ENCODE data around the gene GEN1.
"Not testable (repeated sequence)": the region's sequence is repeated elsewhere in the genome, so short reads cannot be mapped to it uniquely, and the experiment has no call there.

The GEN1 gene

GRCh38 chr2:17821080-17821479 lies 67.1 kb downstream of the GEN1 start:
- TF ChIP-seq, protein P1, sequence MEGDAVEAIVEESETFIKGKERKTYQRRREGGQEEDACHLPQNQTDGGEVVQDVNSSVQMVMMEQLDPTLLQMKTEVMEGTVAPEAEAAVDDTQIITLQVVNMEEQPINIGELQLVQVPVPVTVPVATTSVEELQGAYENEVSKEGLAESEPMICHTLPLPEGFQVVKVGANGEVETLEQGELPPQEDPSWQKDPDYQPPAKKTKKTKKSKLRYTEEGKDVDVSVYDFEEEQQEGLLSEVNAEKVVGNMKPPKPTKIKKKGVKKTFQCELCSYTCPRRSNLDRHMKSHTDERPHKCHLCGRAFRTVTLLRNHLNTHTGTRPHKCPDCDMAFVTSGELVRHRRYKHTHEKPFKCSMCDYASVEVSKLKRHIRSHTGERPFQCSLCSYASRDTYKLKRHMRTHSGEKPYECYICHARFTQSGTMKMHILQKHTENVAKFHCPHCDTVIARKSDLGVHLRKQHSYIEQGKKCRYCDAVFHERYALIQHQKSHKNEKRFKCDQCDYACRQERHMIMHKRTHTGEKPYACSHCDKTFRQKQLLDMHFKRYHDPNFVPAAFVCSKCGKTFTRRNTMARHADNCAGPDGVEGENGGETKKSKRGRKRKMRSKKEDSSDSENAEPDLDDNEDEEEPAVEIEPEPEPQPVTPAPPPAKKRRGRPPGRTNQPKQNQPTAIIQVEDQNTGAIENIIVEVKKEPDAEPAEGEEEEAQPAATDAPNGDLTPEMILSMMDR (IDR thresholded peaks at IDR 0.05; ENCODE audit: low read depth, low read length, missing control alignments) = no peak
- no peak overlapping the region for H3K4me3 ChIP-seq (replicated peaks; ENCODE audit: low read depth, low read length)
- DNase-seq (ENCODE audit: extremely low read depth, low read depth) = no peak

GRCh38 chr2:17821535-17822444 lies 67.9 kb downstream of the GEN1 start:
- no peak overlapping the region for H3K4me3 ChIP-seq (replicated peaks; ENCODE audit: low read depth, low read length)
- TF ChIP-seq, protein P1 (IDR thresholded peaks at IDR 0.05; ENCODE audit: low read depth, low read length, missing control alignments) = no peak
- no peak for DNase-seq (ENCODE audit: extremely low read depth, low read depth)

DNA sequence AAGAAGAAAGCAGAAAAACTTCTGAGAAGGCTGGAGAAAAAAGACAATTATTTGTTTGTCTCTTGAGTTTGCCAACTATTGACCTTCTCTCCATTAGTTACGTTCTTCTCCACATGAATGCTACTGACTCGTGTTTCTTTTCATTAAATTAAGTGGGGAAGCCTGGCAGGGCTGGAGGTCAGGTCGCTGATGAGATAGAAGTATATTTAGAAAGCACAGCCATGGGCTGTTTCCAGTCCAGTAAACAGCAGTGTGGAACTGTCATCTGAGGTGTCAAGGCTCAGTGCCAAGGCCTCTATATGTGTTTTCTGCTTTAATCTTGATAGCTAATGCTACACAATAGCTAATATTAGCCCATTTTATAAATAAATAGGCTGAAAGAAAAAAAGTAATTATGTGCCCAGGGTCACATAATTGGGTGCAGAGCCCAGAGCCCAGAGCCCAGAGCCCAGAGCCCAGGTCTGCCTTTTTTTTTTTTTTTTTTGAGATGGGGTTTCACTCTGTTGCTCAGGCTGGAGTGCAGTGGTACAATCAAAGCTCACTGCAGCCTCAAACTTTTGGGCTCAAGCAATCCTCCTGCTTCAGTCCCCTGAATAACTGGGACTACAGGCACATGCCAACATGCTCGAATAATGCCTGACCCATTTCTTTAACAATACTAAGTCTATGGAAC lies 68.6 kb downstream of the GEN1 start:
- no peak overlapping the region for H3K4me3 ChIP-seq (replicated peaks; ENCODE audit: low read depth, low read length)
- no peak for DNase-seq (ENCODE audit: extremely low read depth, low read depth)
- TF ChIP-seq, protein P1 (IDR thresholded peaks at IDR 0.05; ENCODE audit: low read depth, low read length, missing control alignments) = no peak

- not testable (repeated sequence) for H3K4me3 ChIP-seq (replicated peaks; ENCODE audit: low read depth, low read length); DNase-seq (ENCODE audit: extremely low read depth, low read depth)
These were observed 69.7 kb downstream of the GEN1 start for GRCh38 chr2:17823646-17824045.

DNA sequence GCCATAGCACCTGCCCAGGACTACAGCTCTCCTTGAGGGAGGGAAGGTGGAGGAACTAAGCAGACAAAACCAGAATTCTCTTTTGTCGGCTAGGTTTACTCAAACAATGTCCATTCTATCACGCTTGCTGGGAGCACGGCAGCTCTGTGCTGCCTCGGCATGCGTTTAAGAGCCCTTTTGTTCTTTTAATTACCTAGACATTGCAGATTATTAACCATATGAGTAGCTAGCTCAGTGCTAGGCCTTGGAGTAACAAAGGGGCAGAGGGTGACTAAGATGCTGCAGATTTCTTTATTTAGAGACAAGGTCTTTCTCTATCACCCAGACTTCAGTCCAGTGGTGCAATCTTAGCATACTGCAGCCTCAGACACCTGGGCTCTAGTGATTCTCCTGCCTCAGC lies 73.4 kb downstream of the GEN1 start:
- TF ChIP-seq, protein P1 (IDR thresholded peaks at IDR 0.05; ENCODE audit: low read depth, low read length, missing control alignments) = no peak
- DNase-seq (ENCODE audit: extremely low read depth, low read depth) = no peak
- H3K4me3 ChIP-seq (replicated peaks; ENCODE audit: low read depth, low read length) = no peak overlapping the region

- DNase-seq (ENCODE audit: extremely low read depth, low read depth) = no peak
- TF ChIP-seq, protein P1 (IDR thresholded peaks at IDR 0.05; ENCODE audit: low read depth, low read length, missing control alignments) = no peak
- no peak overlapping the region for H3K4me3 ChIP-seq (replicated peaks; ENCODE audit: low read depth, low read length)
These were observed 73.8 kb downstream of the GEN1 start for GRCh38 chr2:17827785-17828184.
